ENCODE data around the gene IMMP2L. TPM values are rescaled to one million over a fixed set of nuclear protein-coding genes. Genes with fewer than 3 reads are reported as not detected.

The IMMP2L gene
- total and polyA plus RNA-seq, 2 of the 8 experiments (the other 6 are each of a cell fraction or from before 2014, with no cell fraction given) = 2.3 to 10.1 TPM

- TF ChIP-seq HDAC2 (IDR thresholded peaks at IDR 0.05; ENCODE audit: borderline replicate concordance in 1 of 2, low read depth in 2 of 2, low read length in 2 of 2) (no peak), POLR2A (IDR thresholded peaks at IDR 0.05; ENCODE audit: control extremely low read depth in 1 of 2, low read depth in 2 of 2, low read length in 2 of 2) (no peak), USF2 (IDR thresholded peaks at IDR 0.05; ENCODE audit: low read length) (no peak)
These were observed 505.2 kb downstream of the IMMP2L start (continued) for GRCh38 chr7:111057066-111057465.

Data from H1 (cell line).